SW480 (cell line): ENCODE measurements around the gene PPP4R1.
A peak's percentile ranks its signal among the peaks of the same experiment; 100 is the strongest.
"Not testable (repeated sequence)": the region's sequence is repeated elsewhere in the genome, so short reads cannot be mapped to it uniquely, and the experiment has no call there.

Source experiments
- DNase-seq: peaks from one replicate; pipeline ENCODE4 v3.0.0-alpha.2; 2016; ENCODE audit warnings: low spot score

Gene PPP4R1, protein sequence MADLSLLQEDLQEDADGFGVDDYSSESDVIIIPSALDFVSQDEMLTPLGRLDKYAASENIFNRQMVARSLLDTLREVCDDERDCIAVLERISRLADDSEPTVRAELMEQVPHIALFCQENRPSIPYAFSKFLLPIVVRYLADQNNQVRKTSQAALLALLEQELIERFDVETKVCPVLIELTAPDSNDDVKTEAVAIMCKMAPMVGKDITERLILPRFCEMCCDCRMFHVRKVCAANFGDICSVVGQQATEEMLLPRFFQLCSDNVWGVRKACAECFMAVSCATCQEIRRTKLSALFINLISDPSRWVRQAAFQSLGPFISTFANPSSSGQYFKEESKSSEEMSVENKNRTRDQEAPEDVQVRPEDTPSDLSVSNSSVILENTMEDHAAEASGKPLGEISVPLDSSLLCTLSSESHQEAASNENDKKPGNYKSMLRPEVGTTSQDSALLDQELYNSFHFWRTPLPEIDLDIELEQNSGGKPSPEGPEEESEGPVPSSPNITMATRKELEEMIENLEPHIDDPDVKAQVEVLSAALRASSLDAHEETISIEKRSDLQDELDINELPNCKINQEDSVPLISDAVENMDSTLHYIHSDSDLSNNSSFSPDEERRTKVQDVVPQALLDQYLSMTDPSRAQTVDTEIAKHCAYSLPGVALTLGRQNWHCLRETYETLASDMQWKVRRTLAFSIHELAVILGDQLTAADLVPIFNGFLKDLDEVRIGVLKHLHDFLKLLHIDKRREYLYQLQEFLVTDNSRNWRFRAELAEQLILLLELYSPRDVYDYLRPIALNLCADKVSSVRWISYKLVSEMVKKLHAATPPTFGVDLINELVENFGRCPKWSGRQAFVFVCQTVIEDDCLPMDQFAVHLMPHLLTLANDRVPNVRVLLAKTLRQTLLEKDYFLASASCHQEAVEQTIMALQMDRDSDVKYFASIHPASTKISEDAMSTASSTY

DNA sequence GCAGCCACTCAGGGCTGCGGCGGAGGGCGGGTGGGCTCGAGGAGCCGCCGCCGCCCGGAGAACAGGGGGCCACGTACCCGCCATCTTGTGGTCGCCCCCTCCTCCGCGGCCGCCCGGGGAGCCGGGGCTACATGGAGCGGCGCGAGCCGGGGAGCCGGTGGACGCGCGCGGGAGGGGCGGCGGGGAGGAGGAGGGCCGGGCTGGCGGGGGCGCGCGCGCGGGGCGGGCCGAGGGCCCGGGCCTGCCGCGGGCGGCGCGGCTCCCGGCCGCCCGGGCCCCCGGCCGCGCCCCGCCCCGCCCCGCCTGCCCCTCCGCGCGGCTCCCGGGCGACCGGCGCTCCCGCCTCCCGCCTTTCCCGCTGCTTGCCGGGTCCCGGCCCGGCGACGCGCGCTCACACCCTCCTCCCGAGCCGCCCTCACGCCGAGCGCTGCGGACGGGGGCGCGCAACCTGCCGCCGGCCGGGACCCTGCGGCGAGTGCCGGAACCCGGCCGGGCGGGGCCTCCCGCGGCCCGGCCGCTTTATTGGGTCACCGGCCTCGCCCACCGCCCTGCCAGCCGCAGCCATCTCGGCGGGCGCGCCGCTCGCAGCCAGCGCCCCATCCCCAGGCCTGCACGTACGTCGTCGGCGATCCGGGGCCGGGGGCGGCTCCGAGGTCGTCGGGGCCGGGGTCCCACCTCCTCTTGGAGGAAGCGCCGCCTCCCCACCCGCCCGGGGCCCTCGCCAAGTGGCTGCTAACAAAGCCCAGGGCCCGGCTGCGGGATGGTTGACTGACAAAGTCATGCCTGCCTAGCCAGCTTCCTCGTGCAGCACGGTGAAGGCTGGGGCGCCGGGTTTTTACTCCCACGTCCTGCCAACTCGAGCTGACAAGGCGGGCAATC lies at the start of gene PPP4R1:
Gene PPP4R1, minus strand, starts transcription at position 159 of the 879 bp plus-strand sequence. Its CDS starts 75 bp downstream, at position 84.
- DNase-seq, result peak; percentile 70

DNA sequence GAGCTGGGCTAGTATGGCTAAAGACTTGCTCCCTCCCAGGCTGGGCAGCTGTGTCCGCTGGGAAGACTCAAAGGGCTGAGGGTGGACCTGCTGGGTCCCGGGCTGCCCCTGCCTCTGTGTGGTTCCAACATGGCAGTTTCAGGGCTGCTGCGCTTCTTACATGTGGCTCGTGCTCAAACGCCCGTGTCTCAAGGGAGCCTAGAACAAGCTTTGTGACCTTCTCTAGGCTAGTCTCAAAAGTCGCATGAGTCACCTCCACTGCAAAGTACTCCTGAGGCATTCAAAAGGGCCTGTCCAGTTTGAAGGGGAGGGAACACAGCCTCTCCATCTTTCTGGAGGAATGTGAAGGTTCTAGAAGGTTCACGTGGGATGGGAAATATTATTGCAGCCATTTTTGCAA lies 49.0 kb upstream of the PPP4R1 start:
- DNase-seq, result no peak

DNA sequence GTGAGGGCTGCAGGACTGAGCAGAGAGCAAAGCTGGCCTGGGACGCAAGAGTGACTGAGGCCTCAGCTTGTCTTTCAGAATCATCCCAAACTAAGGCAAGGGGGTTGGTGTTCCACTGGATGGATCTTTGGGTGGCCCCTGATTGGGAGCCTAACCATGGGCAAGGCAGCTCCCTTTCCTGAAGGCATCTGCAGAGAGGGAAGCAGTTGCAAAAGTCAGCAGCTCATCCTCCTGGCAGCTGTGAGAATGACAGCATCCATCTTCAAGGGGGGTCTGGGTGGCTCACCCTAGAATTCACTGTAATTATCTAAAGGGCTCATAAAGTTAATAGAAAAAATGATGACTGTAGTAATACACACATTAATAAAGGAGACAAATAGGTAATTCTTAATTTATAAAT lies 47.2 kb upstream of the PPP4R1 start:
- DNase-seq, result no peak

DNA sequence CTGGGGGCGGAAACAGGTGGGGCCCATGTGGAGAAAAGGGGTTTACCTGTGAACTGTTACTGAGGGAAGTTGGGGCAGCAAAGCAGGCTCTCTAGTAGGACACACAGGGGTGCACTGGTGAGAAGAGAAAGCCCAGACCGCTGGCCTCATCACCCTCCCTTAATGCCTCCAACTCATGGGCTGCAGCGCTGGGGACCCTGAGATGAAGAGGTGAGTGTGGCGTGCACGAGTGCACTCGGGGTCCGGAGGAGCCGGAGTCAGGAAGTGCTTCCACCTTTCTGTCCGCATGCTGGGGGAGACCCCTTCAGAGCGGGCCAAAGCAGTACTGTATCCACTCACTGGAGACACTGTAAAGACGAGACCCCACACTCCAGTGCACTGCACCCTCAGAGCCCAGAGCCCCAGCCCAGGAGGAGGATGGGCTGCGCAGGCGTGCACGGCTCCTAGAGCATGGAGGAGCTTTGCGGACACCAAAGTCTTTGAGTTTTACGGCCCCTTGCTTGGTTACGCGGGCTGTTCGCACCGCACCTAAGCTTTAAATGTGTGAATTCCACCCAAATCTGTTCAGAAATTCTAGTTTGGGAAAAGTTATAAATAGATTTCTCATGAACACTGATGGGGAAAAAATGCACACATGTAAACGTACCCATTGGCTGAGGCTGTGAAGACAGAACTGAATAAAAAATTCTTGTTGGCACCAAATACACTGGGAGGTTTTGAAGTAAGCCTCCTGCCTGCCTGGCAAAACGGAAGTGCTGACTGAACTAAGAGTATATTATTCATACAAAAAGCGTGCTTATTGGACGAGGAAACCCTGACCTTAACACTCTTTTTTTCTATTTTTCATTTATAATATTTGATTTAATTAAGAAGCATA lies 45.4 kb upstream of the PPP4R1 start:
- no peak for DNase-seq

DNA sequence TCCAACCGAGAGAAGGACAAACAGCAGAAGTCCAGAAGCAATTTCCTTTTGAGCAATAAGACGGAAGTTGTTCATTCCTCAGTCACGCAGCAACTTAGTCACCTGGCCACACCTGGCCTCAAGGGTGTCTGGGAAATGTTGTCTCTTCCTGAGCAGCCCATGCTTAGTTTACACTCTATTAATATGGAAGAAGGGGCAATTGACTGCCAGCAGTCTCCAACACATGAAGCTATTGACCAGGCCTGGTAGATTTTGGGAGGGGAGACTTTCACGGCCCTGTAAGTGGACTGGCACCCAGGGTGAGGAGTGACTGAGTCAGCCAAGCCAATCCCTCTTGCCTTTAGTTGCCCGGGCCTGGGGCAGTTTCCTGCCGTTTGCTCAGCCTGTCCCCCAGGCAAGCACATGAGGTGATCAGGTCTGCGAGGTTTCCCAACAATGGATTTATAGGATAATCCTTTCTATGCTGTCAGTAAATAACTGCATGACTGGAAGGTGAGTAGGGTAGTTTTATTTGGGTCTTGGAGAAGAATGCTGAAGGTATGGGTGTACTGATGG lies 43.8 kb upstream of the PPP4R1 start:
- no peak for DNase-seq

DNA sequence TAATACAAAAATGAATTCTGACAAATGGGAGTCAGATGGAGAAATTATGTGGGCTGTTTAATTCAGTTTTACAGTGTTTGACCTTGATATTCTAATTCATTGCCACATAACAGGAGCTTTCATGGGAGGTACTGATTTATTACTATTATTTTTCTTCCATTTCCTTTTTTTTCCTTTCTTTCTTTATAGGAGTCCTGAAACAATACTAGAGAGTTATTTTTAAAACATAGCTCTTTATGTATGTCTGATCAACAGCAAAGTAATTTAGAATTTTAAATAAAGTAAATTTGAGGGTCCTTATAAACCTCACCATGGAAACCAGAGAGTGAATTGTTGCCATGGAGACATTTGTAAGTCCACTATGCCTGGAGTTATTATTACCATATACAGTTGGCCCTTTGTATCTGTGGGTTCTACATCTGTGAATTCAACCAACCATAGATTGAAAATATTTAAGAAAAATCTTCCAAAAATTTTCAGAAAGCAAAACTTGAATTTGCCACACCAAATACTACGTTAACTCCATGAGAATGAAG lies 40.9 kb upstream of the PPP4R1 start:
- DNase-seq, result no peak

DNA sequence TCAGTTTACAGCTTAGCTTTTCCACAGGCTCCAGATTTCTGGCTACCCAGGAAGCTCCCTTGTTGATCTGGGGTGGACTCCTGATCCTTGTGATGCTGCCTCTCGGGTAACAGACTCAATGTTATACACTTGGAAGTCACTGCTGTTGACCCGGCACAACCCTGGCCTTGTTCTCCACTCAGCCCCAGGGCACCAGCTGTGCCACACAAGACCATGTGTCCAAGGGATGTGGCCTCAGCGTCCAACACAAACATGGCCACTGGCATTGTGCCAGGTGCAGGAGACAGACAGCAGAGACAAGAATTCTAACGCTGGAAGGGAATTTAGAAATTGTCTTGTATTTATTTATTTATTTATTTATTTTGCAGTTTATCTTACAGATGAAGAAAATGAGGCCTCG lies 39.0 kb upstream of the PPP4R1 start:
- DNase-seq, result no peak

DNA sequence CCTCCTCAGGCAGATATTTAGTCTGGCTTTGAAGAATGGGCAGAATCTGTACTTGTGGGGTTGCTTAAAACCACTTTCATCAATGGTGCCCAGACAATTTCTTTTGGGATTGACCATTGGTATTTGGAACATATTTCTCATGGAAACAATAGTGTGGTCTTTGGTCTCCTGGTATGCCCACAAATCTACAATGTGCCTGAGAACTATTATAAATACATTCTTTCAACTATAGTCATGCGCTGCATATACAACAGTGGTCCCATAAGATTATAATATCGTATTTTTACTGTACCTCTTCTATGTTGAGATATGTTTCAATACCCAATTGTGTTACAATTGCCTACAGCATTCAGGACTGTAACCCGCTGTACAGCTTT lies 34.8 kb upstream of the PPP4R1 start:
- DNase-seq, result no peak

DNA sequence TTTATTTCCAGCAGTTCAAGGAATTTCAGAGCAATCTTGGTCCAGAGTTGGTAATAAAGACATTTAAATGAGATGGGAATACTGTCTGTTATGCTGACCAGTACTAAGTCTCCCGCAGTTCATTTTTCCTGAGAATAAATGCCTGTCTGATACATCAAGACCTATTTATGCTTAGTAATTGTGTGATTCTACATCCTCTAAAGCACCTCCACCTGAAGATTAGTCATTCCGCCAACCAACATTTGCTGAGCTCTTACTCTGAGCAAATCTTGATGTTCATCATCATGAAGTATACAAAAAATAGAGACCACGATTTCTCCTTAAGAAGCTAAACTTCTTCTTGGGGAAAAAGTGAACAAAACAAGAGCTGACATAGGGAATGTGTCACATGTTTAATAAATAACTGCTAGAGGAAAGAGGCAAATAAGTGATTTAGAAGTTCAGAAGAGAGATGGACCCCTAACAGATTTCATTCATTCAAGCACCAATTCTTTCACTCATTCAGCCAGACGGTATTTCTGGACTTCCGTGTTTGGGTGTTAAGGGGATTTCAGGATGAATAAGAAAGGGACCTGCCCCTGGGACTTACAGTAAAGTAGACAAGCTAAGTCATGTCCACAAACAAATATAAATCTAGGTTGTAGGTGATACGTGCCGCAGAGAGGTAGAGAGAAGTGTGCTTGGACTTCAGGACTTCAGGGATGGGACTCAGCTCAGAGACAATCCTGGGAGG lies 34.2 kb upstream of the PPP4R1 start:
- no peak for DNase-seq

DNA sequence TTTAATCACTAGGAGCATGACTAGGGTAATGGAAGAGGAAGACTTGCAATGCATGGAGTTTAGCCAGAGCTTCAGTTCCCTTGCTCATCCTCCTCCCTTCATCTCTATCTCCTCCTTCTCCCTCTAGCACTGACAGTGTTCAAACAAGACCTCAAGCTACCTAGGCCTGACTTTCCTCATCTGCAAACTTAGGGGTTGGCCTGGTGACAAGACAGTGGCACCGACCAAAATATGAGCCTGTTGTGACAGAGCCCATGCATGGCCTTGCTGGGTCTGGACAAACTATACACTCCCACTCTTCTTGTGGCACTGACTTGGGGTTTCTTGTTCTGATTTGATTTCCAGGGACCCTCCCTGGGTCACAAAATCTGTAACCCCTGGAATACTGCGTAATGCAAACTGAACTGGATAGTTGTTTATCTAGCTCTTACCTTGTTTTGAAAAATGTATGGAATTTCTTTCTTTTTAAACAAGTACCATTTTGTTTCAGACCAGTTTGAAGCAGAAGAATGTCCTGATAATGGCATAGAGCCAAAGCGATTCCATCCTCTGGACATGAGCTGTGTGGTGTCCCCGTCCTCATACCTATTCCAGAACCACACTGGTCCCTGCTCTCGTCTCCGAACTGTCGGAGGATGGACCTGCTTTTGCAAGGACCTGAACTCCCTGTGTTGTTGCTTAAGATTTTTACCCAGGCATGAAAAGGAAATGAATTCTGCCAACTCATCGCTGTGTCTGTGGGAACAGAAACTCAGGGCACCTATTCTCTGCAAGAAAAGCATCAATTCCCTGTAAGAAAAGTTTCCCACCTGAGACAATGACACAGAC lies 33.4 kb upstream of the PPP4R1 start:
- DNase-seq, result no peak

DNA sequence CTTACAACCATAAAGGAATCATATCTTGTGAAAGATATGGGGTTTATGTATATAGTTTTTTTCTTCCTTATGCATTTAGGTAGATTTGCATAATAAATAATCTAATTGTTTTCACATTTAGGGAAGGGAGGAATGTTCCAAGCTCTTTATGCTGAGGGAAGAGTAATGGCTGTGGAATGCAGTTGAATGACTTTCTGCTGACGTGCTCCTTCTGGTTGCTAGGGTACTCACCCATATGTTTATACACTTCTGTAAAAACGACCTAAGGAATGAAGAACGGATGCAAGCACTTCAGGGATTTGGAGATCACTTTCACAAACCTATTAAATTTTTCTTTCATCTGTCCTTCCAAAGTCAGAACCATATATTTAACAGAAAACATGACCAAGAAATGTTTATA lies 29.2 kb upstream of the PPP4R1 start:
- peak; percentile 95 for DNase-seq

DNA sequence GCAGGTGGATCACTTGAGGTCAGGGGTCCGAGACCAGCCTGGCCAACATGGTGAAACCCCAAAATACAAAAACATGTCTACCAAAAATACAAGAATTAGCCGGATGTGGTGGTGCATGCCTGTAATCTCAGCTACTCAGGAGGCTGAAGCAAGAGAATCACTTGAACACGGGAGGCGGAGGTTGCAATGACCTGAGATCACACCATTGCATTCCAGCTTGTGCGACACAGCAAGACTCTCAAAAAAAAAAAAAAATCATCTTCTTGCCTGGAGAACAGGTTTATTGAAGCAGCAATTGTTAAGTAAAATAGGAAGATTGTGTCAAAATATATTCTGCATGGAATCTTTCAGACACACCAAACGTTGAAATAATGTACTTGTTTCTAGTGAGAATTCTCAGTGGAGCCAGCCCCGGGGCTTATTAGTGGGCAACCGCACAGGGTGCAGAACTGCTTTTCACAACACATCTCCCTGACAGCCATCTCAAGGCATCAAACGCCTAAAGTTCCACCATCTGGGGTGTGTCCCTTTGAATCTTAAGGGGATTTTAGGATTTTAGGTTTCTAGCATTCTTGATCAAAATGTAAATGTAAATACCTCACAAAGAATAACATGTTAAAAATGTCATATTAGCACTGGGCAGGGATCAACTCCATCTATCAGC lies 28.6 kb upstream of the PPP4R1 start:
- DNase-seq, result no peak

DNA sequence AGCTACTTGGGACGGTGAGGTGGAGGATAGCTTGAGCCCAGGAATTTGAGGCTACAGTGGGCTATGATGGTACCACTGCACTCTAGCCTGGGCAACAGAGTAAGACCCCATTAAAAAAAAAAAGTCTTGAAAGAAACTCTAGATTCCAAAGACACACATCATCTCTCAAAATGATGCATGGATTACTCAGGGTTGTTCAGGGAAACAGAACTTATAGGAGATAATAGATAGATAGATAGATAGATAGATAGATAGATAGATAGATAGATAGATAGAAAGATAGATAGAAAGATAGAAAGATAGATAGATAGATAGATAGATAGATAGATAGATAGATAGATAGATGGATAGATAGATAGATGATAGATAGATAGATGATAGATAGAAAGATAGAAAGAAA lies 26.7 kb upstream of the PPP4R1 start:
- DNase-seq, result not testable (repeated sequence)

DNA sequence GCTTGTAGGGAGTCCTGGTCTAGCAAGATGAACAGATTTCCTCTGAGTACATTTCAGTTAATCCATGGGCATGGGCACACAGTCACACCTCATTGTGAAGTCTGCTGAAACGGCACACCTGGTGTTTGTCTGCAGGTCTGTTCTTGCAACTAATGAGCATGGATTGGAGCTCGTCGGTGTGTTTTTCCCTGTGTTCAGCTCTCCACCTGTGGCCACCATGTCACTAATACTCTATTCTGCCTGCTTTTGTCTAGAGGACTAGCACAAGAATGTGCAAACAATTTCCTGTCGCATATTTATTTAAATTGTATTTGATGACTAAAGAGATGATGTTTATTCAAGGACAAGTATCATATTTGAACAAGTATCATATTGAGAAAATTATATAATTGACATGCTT lies 24.5 kb upstream of the PPP4R1 start:
- no peak for DNase-seq

DNA sequence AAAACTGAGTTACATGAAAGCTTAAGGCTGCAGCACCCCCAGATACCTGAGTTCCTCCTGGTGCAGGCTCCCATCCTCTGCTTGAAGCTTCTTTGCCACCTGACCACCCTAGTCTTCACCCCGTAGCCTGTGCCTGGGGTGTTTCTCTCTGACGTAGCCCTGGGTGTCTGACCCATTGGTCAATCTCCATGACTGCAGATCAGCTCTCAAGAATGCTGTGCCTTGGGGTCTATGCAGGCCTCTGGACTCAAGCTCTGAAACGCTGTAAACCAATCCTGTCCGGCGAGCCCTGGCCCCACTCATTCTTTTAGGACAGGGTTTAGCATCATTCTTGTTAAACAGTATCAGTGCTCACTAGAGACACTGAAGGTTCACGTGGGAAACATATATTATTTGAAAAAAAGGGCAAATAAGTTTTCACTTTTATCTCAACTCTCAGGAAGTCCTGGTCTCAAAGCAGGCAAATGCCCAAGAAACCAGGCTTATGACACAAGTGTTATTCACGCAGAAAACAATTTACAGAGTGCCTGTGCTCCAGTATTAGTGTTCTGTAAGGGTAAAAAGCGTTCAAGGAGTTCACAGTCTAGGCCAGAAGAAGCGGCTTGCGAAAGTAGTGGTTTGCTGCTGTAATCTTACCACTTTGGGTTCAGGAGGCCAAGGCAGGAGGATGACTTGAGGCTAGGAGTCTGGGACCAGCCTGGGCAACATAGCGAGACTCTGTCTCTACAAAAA lies 22.8 kb upstream of the PPP4R1 start:
- DNase-seq, result no peak

DNA sequence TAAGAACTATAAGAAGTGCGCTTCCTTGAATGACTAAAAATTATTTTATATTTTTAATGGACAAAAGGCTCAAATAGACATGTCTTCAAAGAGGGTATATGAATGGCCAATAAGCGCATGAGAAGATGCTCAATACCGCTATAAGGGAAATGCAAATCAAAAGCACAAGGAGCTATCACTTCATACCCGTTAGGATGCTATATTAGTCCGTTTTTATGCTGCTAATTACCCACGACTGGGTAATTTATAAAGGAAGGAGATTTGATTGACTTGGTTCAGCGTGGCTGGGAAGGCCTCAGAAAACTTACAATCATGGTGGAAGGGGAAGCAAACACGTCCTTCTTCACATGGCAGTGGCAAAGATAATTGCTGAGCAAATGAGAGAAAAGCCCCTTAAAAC lies 20.5 kb upstream of the PPP4R1 start:
- DNase-seq, result no peak

DNA sequence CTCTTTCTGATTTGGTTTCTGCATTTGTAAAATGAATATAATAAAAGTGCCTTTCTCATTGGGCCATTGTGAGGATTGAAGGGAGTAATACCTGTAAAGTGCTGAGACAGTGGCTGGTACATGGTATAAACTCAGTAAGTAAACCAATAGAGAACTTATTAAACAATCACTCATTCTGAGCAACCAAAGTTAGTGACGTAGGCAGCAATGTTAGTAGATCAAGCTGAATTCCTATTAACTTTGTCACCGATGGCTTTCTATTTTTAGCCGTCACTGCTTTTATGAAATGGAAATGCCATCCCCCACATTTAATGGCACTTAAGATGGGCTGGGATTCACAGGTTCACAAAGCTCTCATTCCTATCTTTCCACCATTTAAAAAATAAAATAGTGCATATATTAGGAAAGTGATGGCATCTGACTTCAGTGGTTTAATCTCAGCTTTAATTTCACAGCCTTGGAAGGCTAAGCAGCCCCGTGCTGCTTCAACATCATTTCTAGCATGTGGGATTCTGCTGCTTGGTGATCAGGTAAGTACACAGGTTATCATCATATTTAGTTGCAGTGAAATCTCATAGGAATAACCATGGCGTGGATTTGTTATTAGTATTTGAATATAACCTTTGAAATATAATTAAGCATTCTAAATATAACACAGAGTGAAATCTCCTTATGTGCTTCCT lies 17.6 kb upstream of the PPP4R1 start:
- DNase-seq, result peak; percentile 81
